HFFc6 (cell line): Measurements from ENCODE around the gene COL9A2. TPM values are rescaled to one million over a fixed set of nuclear protein-coding genes. Genes with fewer than 3 reads are reported as not detected.

Experiments
- DNase-seq: peaks from one replicate; pipeline ENCODE4 v3.0.0-alpha.2; 2018
- H3K27ac Mint-ChIP-seq: 2 replicates; pipeline ENCODE4 v1.8.0; 2020; ENCODE audit warnings: mild to moderate bottlenecking, mixed read lengths
- H3K27me3 Mint-ChIP-seq: 2 replicates; pipeline ENCODE4 v1.8.0; 2021; ENCODE audit warnings: mild to moderate bottlenecking, moderate library complexity, mixed read lengths; ENCODE audit not compliant: insufficient read depth
- H3K36me3 Mint-ChIP-seq: 2 replicates; pipeline ENCODE4 v1.8.0; 2021; ENCODE audit warnings: low read depth, mixed read lengths
- H3K4me1 Mint-ChIP-seq: 2 replicates; pipeline ENCODE4 v1.8.0; 2020; ENCODE audit warnings: low read depth, mixed read lengths
- H3K4me3 Mint-ChIP-seq: 2 replicates; pipeline ENCODE4 v1.8.0; 2020; ENCODE audit warnings: mild to moderate bottlenecking, moderate library complexity, mixed read lengths
- H3K9me3 Mint-ChIP-seq: 2 replicates; pipeline ENCODE4 v1.8.0; 2020; ENCODE audit warnings: mild to moderate bottlenecking, mixed read lengths
- CTCF ChIP-seq: fragments of 200-600 bp; sonication (generic); IDR thresholded peaks from 2 replicates; pipeline ENCODE4 v1.5.0; 2021; ENCODE audit warnings: antibody characterized with exemption, mild to moderate bottlenecking
- total RNA-seq, 6 experiments: library from RNA; stranded (reverse); fragmentation: NEBNext Ultra II Directional; extraction: Animal tissue kit (Norgen Biotek cat#: 25700); gene quantifications; 2 replicates in 1 of 6; 3 replicates in 5 of 6; pipeline ENCODE4 v1.2.3, GENCODE V29; 2021

Gene COL9A2
- total RNA-seq, 6 experiments from 2014 or later, result 0.07 to 0.48 (median 0.32) TPM

GRCh38 chr1:40317394-40318074 is 448 bp upstream of the COL9A2 start:
- no peak for DNase-seq
- Mint-ChIP-seq H3K4me3 (peak overlapping the region; percentile 16; the same call in 1 of the 2 replicates), H3K36me3 (no peaks in the 10 kb centered on the region), H3K9me3 (no peaks in the 10 kb centered on the region), H3K27ac (no peak overlapping the region), H3K27me3 (peaks cover 33% of the 10 kb centered on the region), H3K4me1 (peaks cover 27% of the 10 kb centered on the region)
- TF ChIP-seq CTCF, result no peak

- Mint-ChIP-seq H3K36me3 (no peaks in the 10 kb centered on the region), H3K27ac (no peak overlapping the region), H3K9me3 (no peaks in the 10 kb centered on the region), H3K27me3 (peaks cover 33% of the 10 kb centered on the region), H3K4me3 (peak overlapping the region; percentile 78), H3K4me1 (peaks cover 27% of the 10 kb centered on the region)
- no peak for DNase-seq
- no peak for TF ChIP-seq CTCF
These were observed 1.1 kb downstream of the COL9A2 start for GRCh38 chr1:40315795-40316594.

GRCh38 chr1:40315239-40315794 is 1.8 kb downstream of the COL9A2 start:
- Mint-ChIP-seq H3K4me3 (peak overlapping the region; percentile 78), H3K27me3 (peaks cover 32% of the 10 kb centered on the region), H3K27ac (no peak overlapping the region), H3K4me1 (peaks cover 27% of the 10 kb centered on the region), H3K36me3 (no peaks in the 10 kb centered on the region), H3K9me3 (no peaks in the 10 kb centered on the region)
- peak; percentile 66 for DNase-seq
- peak; percentile 97 for TF ChIP-seq CTCF

- Mint-ChIP-seq H3K4me1 (peaks cover 27% of the 10 kb centered on the region), H3K9me3 (no peaks in the 10 kb centered on the region), H3K27me3 (peaks cover 31% of the 10 kb centered on the region), H3K4me3 (peak overlapping the region; percentile 69), H3K36me3 (no peaks in the 10 kb centered on the region), H3K27ac (no peak overlapping the region)
- TF ChIP-seq CTCF, result no peak
- DNase-seq, result no peak
These were observed 2.3 kb downstream of the COL9A2 start for GRCh38 chr1:40314721-40315238.

- DNase-seq, result no peak
- H3K9me3 Mint-ChIP-seq, result no peaks in the 10 kb centered on the region
- H3K36me3 Mint-ChIP-seq, result no peaks in the 10 kb centered on the region
- H3K27ac Mint-ChIP-seq, result no peak overlapping the region
- H3K4me3 Mint-ChIP-seq, result peak overlapping the region; percentile 37; the same call in 1 of the 2 replicates
- peaks cover 26% of the 10 kb centered on the region for H3K27me3 Mint-ChIP-seq
- no peak for TF ChIP-seq CTCF
- H3K4me1 Mint-ChIP-seq, result peaks cover 27% of the 10 kb centered on the region
These were observed 2.9 kb downstream of the COL9A2 start for GRCh38 chr1:40313958-40314720.
